ENCODE measurements around the gene DAND5.
A peak's percentile ranks its signal among the peaks of the same experiment; 100 is the strongest.

The DAND5 gene

GRCh38 chr19:12993562-12993961, 24.2 kb downstream of the DAND5 start:
- TF ChIP-seq CTCF (IDR thresholded peaks at IDR 0.05; ENCODE audit: borderline replicate concordance, control extremely low read depth, extremely low read depth, insufficient read depth, missing control alignments) = no peak
- no peak for DNase-seq (ENCODE audit: low spot score)
- in situ Hi-C loops (cut with MboI; ENCODE audit: low sequenced_read_pairs, unreplicated experiment) = no loop called here

GRCh38 chr19:12994701-12995595, 25.6 kb downstream of the DAND5 start, which contains the start of gene NFIX:
Gene NFIX, plus strand, starts transcription at chr19:12995475. Its CDS starts 363 bp downstream, at chr19:12995838.
- TF ChIP-seq CTCF (IDR thresholded peaks at IDR 0.05; ENCODE audit: borderline replicate concordance, control extremely low read depth, extremely low read depth, insufficient read depth, missing control alignments) = no peak
- in situ Hi-C loops (cut with MboI; ENCODE audit: low sequenced_read_pairs, unreplicated experiment) = no loop called here
- no peak for DNase-seq (ENCODE audit: low spot score)

GRCh38 chr19:12995596-12996405, 26.4 kb downstream of the DAND5 start:
- in situ Hi-C loops (cut with MboI; ENCODE audit: low sequenced_read_pairs, unreplicated experiment) = no loop called here
- no peak for TF ChIP-seq CTCF (IDR thresholded peaks at IDR 0.05; ENCODE audit: borderline replicate concordance, control extremely low read depth, extremely low read depth, insufficient read depth, missing control alignments)
- DNase-seq (ENCODE audit: low spot score) = peak; percentile 79

- no peak for DNase-seq (ENCODE audit: low spot score)
- TF ChIP-seq CTCF (IDR thresholded peaks at IDR 0.05; ENCODE audit: borderline replicate concordance, control extremely low read depth, extremely low read depth, insufficient read depth, missing control alignments) = no peak
- in situ Hi-C loops (cut with MboI; ENCODE audit: low sequenced_read_pairs, unreplicated experiment) = no loop called here
Measured at GRCh38 chr19:12996406-12997094, 27.2 kb downstream of the DAND5 start.

GRCh38 chr19:12997179-12997966, 28.0 kb downstream of the DAND5 start:
- no peak for TF ChIP-seq CTCF (IDR thresholded peaks at IDR 0.05; ENCODE audit: borderline replicate concordance, control extremely low read depth, extremely low read depth, insufficient read depth, missing control alignments)
- DNase-seq (ENCODE audit: low spot score) = no peak
- in situ Hi-C loops (cut with MboI; ENCODE audit: low sequenced_read_pairs, unreplicated experiment) = no loop called here

All from GM13976 (cell line).